Measurements from ENCODE around the gene RAB6B.

The RAB6B gene

GRCh38 chr3:133940536-133940935 lies 44.9 kb upstream of the RAB6B start:
- TF ChIP-seq, protein P1, sequence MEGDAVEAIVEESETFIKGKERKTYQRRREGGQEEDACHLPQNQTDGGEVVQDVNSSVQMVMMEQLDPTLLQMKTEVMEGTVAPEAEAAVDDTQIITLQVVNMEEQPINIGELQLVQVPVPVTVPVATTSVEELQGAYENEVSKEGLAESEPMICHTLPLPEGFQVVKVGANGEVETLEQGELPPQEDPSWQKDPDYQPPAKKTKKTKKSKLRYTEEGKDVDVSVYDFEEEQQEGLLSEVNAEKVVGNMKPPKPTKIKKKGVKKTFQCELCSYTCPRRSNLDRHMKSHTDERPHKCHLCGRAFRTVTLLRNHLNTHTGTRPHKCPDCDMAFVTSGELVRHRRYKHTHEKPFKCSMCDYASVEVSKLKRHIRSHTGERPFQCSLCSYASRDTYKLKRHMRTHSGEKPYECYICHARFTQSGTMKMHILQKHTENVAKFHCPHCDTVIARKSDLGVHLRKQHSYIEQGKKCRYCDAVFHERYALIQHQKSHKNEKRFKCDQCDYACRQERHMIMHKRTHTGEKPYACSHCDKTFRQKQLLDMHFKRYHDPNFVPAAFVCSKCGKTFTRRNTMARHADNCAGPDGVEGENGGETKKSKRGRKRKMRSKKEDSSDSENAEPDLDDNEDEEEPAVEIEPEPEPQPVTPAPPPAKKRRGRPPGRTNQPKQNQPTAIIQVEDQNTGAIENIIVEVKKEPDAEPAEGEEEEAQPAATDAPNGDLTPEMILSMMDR (IDR thresholded peaks at IDR 0.05; ENCODE audit: low read depth, low read length) = no peak
- no peak overlapping the region for H3K4me3 ChIP-seq (replicated peaks in 1 of 2; ENCODE audit: low read depth in 2 of 2, low read length in 2 of 2)
- DNase-seq (ENCODE audit: low read depth in 2 of 2) = no peak

- H3K4me3 ChIP-seq (replicated peaks in 1 of 2; ENCODE audit: low read depth in 2 of 2, low read length in 2 of 2) = no peak overlapping the region
- TF ChIP-seq, protein P1 (IDR thresholded peaks at IDR 0.05; ENCODE audit: low read depth, low read length) = no peak
These were observed 43.8 kb upstream of the RAB6B start for GRCh38 chr3:133939463-133939835.

GRCh38 chr3:133938770-133939462 lies 43.2 kb upstream of the RAB6B start:
- TF ChIP-seq, protein P1 (IDR thresholded peaks at IDR 0.05; ENCODE audit: low read depth, low read length) = peak; percentile 22
- DNase-seq (ENCODE audit: low read depth in 2 of 2) = peak; percentile 31 to 41
- H3K4me3 ChIP-seq (replicated peaks in 1 of 2; ENCODE audit: low read depth in 2 of 2, low read length in 2 of 2) = no peak overlapping the region

More at GRCh38 chr3:133939463-133939835, 43.8 kb upstream of the RAB6B start:
- no peak for DNase-seq (ENCODE audit: low read depth in 2 of 2)

DNA sequence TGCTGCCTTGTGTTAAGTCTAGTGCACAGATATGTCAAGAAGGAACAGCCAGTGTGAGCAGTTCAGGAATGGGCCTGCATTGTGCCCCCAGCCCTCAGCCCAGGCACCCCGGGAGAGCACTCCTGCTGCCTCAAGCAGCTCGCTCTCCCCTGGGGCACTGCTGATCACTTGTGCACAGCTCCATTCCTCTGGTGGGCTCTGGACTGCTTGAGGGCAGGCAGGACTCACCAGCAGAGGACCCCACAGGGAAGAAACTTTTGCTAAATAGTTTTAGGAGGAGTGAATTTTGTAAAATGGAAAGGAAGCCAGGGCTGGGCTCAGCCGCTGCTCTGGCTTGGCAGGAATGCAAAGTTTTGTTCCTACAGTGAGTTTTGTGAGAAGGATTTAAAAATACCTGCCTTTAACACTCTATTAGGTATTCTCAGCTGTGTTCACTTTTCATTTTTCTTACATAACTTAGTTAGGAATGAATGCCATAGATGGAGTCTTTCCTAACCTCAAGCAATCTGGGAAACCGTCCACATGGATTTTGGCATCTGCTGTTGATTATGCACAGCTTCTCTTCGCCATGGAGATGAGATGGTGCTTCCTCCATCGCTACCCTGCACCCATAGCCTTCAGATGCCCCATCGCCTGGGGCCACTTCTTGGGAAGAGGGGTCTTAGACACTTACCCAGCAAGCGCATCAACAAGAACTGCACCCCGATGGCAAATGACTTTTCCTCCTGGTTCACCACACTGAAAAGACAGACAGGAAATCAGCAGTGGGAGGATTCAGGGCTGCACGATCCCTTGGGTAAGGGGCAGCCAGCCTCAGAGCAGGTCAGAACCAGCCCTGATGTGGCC lies 42.3 kb upstream of the RAB6B start:
- TF ChIP-seq, protein P1 (IDR thresholded peaks at IDR 0.05; ENCODE audit: low read depth, low read length) = no peak

DNA sequence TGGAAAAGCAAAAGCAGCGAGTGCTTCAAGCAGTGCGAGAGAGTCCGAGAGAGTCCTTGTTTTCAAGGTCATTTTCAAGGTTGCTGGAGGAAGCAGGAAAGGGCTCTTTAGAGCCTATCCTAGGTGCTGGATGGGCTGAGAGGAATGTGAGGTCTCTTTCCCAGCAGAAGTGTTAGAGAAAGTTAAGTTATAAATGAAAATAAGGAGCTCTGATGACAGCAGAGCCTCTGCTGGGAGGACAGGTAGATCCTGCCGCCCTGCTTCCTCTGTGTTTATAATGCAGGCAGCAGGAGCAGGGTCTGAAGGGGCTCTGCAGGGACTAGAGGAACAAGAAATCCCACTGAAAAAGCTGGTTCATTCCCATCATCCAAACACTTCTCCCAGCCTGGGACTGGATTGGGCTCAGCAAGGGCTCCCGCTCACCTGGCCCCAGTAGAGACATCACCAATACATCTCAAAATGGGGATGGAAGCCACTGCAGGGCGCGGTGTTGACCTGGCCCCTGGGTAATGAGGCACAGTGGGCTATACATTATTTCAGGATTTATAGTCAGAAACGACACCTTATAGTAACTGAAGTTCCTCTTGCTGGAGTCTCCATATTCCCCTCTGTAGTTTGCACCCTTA lies 41.5 kb upstream of the RAB6B start:
- TF ChIP-seq, protein P1 (IDR thresholded peaks at IDR 0.05; ENCODE audit: low read depth, low read length) = no peak
- no peak for DNase-seq (ENCODE audit: low read depth in 2 of 2)
- H3K4me3 ChIP-seq (replicated peaks in 1 of 2; ENCODE audit: low read depth in 2 of 2, low read length in 2 of 2) = no peak overlapping the region

More for the DNA sequence above, 42.3 kb upstream of the RAB6B start:
- peak; percentile 28 to 84 for DNase-seq (ENCODE audit: low read depth in 2 of 2)
- no peak overlapping the region for H3K4me3 ChIP-seq (replicated peaks in 1 of 2; ENCODE audit: low read depth in 2 of 2, low read length in 2 of 2)

GRCh38 chr3:133935843-133936769 lies 40.4 kb upstream of the RAB6B start:
- TF ChIP-seq, protein P1 (IDR thresholded peaks at IDR 0.05; ENCODE audit: low read depth, low read length) = no peak
- DNase-seq (ENCODE audit: low read depth in 2 of 2) = no peak
- no peak overlapping the region for H3K4me3 ChIP-seq (replicated peaks in 1 of 2; ENCODE audit: low read depth in 2 of 2, low read length in 2 of 2)

Data from cardiac fibroblast (primary cell).